HG03108 (cell line): Measurements from ENCODE around the gene PYROXD2.
"Not testable (repeated sequence)": the region's sequence is repeated elsewhere in the genome, so short reads cannot be mapped to it uniquely, and the experiment has no call there.

Source experiments
- ATAC-seq: cut with Tn5 transposase; IDR thresholded peaks from one replicate; pipeline ENCODE4 v1.9.1; 2021; ENCODE audit warnings: moderate library complexity; ENCODE audit not compliant: unreplicated experiment

The PYROXD2 gene

DNA sequence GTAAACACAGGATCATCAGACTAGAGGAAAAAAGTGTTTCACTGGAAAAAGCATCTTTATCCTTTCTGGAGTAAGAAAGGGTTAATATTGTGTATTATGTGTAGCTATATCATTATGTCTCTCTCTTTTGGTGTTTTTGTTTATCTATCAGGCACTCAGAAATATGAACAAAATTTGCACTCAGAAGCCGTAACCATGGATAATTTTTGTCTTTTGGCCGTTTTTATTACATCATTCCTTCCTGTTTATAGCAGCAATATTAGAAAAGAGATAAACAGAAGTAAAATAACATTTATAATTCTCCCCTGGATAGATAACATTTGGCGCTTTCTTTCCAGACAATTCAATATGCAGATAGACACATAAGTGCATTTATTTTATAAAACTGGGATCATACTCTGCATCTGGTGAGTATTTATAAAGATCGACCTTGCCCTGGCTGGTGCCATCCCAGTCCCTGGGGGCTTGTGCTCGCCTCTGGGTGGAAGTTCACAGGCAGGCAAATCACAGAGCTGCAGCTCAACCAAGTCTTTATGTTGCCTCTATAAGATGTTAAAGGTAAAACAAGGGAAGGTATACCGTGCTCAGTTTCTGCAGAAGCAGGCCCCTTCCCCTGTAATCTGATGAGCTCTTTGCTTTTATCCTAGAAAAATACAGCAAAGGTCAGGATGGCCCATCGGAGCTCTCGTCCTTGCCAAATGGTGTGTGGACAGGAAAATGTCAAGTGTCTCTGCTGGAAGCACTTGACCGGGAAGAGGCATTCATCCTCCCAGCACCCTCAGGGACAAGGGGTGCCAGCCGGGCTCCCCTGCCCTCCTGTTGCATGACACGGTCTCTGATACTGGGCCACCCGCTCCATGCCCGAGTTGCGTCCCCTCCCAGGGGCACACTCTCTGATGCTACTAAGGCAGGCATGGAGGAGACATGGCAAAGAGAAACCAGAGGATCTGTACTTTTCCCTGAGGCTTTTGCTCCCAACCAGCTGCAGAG lies 43.9 kb downstream of the PYROXD2 start:
- ATAC-seq: no peak

- no peak for ATAC-seq
These were observed 45.2 kb downstream of the PYROXD2 start for GRCh38 chr10:98369801-98370200.

DNA sequence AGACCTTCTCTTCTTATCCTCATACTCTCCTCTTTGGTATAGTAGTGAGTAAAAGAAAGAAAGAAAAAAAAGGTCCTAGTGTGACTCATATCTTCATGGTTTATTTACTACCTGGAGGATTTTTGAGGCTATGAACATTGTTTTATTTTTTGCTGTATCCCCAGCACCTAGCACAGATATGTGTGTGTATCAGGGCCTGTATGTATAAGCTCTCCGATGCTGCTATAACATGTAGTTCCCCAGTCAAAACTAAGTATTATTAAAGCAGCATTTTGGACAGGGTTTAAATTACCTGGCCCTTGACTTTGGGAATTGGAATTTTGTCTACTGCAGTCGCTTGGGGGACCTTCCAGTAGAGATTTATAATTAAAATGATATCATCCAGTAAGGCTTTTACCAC lies 46.3 kb downstream of the PYROXD2 start:
- no peak for ATAC-seq

GRCh38 chr10:98367604-98368451 lies 47.2 kb downstream of the PYROXD2 start:
- ATAC-seq: no peak

- no peak for ATAC-seq
These were observed 48.9 kb downstream of the PYROXD2 start for GRCh38 chr10:98366062-98366530.

DNA sequence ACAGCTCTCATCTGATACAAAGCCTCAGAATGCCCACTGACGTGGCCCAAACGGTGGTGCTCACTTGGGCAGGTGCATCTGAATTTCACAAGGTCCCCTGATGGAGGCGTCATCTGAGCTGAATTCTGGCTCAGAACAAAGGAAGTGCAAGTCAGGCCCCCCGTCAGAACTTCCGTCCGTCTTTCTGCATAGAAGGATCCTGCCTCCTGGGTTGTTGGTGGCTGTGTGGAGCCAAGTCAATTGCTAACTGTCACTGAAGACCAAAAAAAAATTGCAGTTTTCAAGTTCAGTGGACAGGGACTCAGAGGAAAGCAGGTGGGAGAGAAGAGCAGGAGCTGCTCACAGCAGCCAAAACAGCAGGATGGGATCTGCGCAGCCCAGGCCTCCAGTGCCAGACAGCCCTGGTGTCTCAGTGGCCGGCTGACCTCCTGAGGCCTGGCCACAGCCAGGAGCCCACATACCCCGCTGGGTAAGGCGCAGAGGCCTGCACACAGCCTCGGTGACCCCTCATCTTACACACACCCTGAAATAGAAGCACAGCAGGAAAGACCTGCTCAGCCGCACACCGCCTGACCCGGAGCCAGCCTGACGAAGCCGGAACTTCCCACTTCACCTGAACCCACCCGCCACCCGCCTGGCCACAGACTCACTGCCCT lies 49.4 kb downstream of the PYROXD2 start:
- ATAC-seq: no peak

DNA sequence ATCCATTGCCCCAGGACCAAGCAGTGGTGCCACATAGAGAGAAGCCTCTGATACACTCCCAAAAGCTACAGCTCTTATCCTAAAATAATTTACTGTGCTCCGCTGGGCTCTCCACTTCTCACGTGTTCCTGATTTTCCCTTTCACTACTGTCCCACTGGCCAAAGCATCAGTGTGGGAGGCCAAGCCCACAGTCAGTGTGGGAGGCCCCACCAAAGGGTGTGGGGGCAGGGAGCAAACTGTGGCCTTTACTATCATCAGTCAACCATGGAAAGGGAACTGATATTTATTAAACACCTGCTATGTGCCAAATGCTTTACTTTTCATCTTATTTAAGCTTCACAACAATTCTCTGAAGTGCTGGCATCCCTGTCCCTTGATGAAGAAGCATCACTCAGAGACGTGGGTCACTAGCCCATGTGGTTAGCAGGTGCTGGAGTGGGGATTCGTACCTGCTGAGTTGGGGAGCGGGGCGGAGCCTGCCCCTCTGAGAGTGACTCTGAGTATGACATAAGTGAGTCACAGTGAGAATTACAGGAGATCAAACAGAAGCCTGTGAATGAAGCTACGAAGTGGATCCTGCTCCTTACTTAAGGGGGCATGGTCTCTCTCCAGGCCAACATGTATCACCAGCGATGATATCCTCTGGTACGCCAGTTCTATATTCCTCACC lies 50.4 kb downstream of the PYROXD2 start:
- ATAC-seq: no peak

GRCh38 chr10:98363220-98363619 lies 51.8 kb downstream of the PYROXD2 start:
- no peak for ATAC-seq

GRCh38 chr10:98361131-98362025 lies 53.6 kb downstream of the PYROXD2 start:
- peak; percentile 97 for ATAC-seq

DNA sequence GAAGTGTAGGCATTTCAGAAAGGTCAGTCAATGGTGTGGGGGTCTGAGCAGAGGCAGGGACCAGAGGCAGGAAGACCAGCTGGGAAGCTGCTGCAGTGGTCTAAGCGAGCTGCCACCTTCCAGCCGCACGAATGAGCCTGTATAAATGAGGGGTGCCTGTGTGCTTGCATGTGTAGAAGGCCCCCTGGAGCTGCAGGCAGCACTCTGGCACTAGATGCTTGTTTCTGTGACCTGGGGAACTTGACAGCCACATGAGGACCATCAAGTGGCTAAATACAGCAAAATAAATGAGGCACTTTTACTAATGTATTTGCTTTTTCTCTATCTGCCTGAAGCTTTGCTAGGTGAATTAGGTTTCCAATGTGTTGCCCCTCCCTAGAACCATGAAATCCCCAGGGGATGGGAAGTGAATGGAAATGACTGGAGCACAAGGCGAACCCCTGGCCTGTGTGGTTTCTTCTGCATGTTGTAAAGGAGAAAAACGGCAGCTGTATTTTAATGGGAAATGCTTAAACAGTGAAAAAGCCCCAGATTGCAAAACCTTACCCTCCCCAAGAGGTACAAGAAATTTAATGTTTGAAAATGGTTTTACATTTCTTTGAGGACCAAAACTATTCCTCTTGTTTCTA lies 57.7 kb downstream of the PYROXD2 start:
- no peak for ATAC-seq

- no peak for ATAC-seq
These were observed 60.5 kb downstream of the PYROXD2 start for GRCh38 chr10:98354491-98354890.

GRCh38 chr10:98353170-98353569 lies 61.8 kb downstream of the PYROXD2 start:
- ATAC-seq: no peak

GRCh38 chr10:98351831-98352402 lies 63.1 kb downstream of the PYROXD2 start:
- no peak for ATAC-seq

- peak; percentile 58 for ATAC-seq
These were observed 65.5 kb downstream of the PYROXD2 start for GRCh38 chr10:98349508-98349922.

DNA sequence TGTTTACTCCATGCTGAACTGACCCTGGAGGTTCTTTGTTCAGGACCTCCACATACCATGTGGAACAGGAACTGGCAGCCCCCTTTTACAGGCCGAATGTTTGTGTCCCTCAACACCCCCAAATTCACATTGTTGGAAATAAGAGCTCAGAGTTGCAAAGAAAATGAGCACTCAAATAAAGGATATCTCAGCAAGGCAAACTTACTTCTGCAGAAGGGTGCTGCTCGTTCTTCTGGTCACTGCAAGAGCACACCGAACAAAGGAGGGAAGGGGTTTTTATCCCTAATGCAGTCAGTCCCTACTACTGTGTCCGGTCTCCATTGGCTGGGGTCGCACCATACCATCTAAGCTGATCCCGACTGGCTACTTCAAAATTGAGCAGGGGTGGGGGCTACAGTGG lies 68.1 kb downstream of the PYROXD2 start:
- no peak for ATAC-seq

DNA sequence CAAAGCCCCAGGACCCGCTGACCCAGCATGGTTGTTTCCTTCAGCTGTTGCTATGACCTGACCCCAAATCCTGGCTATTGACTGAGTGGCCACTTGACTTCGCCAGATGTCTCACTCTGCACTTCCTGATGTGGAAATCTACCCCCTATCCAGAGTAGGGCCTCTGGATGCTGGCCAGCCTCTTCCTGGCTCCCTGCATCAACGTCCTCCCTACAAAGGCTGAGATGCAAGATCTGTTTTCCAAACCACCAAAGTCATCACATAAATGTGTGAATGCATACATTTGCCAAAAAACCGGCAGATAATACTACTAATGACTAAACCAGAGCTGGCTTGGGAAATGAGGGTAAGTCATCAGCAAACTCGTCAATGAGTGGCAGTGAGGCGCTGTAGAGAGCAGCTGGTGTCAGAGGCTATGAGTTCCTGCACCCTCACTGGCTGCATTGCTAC lies 70.4 kb downstream of the PYROXD2 start:
- ATAC-seq: no peak

DNA sequence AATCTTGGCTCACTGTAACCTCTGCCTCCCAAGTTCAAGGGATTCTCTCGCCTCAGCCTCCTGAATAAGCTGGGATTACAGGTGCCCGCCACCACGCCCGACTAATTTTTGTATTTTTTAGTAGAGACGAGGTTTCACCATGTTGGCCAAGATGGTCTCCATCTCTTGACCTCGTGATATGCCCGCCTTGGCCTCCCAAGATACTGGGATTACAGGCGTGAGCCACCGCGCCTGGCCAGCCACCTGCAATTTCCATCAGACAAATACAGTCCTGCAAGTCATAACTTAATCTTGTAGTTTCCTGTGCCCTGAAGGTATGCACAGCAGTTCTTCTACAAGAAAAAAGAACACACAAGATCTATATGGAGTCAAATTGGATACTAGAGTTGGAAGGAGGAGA lies 73.3 kb downstream of the PYROXD2 start:
- not testable (repeated sequence) for ATAC-seq

GRCh38 chr10:98340940-98341310 lies 74.1 kb downstream of the PYROXD2 start:
- no peak for ATAC-seq
